ENCODE measurements around the gene ADAMTSL1.
A peak's percentile ranks its signal among the peaks of the same experiment; 100 is the strongest.

Gene ADAMTSL1

DNA sequence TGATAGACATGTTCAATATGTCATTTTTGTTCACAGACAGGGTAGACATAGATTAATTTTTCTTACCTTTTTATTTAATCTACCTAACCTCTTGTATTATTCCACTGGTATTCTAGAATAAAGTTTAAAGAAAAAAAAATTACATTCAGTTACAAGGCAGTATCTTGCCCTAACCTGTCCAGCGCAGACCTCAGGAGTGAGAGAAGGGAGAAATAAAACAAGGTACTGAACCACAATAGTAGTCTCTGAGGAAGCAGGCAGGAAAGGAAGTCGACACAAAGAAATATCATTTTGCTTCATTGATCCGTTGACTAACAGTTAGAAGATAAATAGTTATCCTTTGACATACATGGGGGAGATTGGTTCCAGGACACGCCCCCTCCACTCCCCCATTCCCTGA is 12.5 kb upstream of the ADAMTSL1 start:
- DNase-seq (ENCODE audit: low read depth): no peak
- no peak overlapping the region for H3K4me3 ChIP-seq (ENCODE audit: control insufficient read depth, low read depth, low read length)
- TF ChIP-seq, protein P1, sequence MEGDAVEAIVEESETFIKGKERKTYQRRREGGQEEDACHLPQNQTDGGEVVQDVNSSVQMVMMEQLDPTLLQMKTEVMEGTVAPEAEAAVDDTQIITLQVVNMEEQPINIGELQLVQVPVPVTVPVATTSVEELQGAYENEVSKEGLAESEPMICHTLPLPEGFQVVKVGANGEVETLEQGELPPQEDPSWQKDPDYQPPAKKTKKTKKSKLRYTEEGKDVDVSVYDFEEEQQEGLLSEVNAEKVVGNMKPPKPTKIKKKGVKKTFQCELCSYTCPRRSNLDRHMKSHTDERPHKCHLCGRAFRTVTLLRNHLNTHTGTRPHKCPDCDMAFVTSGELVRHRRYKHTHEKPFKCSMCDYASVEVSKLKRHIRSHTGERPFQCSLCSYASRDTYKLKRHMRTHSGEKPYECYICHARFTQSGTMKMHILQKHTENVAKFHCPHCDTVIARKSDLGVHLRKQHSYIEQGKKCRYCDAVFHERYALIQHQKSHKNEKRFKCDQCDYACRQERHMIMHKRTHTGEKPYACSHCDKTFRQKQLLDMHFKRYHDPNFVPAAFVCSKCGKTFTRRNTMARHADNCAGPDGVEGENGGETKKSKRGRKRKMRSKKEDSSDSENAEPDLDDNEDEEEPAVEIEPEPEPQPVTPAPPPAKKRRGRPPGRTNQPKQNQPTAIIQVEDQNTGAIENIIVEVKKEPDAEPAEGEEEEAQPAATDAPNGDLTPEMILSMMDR (IDR thresholded peaks at IDR 0.05; ENCODE audit: control insufficient read depth, insufficient read depth, low read depth, low read length, missing control alignments): no peak

DNA sequence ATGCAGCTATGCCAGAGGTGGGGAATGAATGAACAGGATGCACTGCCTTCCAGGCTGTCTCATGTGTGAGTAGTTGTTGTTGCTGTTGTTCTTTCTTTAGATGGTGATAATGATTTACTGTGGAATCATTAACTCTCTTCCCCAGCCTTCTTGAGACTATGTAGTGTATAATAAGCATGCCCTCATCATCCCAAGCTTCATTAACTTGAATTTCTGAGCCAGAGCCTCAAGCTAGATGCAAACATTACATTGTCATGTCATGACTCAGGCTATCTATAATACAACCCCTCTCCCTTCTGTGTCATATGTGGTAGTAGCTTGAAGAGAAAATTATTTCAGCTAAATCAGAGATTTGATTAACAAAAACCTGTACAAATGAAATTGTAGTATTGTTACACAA is 10.0 kb upstream of the ADAMTSL1 start:
- TF ChIP-seq, protein P1 (IDR thresholded peaks at IDR 0.05; ENCODE audit: control insufficient read depth, insufficient read depth, low read depth, low read length, missing control alignments): no peak
- no peak for DNase-seq (ENCODE audit: low read depth)
- H3K4me3 ChIP-seq (ENCODE audit: control insufficient read depth, low read depth, low read length): no peak overlapping the region

DNA sequence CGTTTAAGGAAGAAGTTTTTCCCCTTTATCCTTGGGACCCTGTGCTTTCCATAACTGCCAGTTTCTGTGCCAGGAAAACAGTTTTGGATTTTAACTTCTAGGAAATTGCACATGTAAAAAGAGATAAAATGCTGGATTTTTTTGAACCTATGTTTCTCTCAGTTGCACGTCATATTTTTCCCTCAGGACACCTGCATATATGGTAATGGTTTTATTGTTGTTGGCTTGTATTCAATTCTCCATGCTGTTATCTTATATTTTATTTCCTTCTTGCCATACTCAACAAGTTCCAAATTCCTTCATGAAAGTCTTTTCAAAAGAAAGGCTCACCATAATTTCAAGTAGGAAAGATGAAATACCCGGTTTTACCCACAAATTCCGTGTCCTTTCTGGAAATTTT is 7.9 kb upstream of the ADAMTSL1 start:
- DNase-seq (ENCODE audit: low read depth): no peak
- TF ChIP-seq, protein P1 (IDR thresholded peaks at IDR 0.05; ENCODE audit: control insufficient read depth, insufficient read depth, low read depth, low read length, missing control alignments): no peak
- H3K4me3 ChIP-seq (ENCODE audit: control insufficient read depth, low read depth, low read length): no peak overlapping the region

DNA sequence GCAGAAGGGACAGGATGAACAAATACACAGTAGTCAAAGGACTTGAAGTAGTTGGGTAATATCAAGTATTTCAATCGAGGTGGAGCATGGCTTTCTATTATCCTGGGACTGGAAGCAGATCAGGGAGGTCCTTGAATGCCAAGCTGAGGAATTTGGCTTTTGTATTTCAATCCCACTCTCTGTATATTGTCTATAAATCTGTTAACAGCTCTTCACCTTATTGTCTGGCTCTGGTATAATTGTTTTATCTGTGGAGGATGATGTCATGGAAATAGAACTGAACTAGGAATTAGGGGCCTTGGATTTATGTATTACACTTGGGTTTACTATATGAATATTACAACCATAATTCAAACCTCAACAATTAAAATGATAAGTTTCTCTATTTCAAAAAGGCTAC is 6.3 kb upstream of the ADAMTSL1 start:
- TF ChIP-seq, protein P1 (IDR thresholded peaks at IDR 0.05; ENCODE audit: control insufficient read depth, insufficient read depth, low read depth, low read length, missing control alignments): no peak
- DNase-seq (ENCODE audit: low read depth): no peak
- no peak overlapping the region for H3K4me3 ChIP-seq (ENCODE audit: control insufficient read depth, low read depth, low read length)

DNA sequence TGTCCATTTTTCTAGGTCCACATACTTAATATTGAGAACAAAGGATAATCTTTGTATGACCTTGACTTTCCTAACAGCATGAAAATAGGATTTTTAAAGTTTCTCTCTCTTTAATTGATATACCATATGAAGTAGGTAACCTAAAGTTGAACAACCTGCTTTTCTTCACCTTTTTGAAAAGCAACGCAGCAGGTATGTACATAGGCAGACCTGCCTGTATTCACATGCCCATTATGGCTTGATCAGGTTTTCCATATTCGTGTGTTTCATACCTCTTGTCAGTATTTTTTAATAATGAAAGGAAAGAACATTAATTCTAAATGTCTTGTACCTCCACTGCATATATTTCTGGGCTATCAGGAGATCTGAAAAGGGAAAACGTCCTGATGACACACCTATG is 1.5 kb upstream of the ADAMTSL1 start:
- TF ChIP-seq, protein P1 (IDR thresholded peaks at IDR 0.05; ENCODE audit: control insufficient read depth, insufficient read depth, low read depth, low read length, missing control alignments): no peak
- DNase-seq (ENCODE audit: low read depth): no peak
- no peak overlapping the region for H3K4me3 ChIP-seq (ENCODE audit: control insufficient read depth, low read depth, low read length)

DNA sequence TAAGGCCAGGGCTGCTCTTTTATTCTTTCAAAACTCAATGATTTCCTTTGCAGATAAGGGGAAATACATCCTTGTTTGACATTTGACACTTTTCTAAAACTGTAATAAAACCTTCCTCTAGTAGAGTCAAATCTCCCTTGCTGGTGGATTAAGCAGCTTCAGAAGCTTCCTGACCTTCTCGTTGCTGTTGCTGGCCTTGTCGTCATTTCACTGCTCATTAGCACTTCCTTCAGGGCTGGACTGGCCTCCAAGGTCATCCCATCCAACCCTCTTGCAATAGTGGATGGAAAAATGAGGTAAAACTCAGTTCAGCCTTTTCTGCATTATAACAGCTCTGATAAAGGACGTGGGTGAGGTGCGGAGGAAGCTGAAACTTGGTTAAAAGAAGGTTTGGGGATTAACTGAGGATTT is 1.1 kb upstream of the ADAMTSL1 start:
- no peak for DNase-seq (ENCODE audit: low read depth)
- TF ChIP-seq, protein P1 (IDR thresholded peaks at IDR 0.05; ENCODE audit: control insufficient read depth, insufficient read depth, low read depth, low read length, missing control alignments): no peak
- no peak overlapping the region for H3K4me3 ChIP-seq (ENCODE audit: control insufficient read depth, low read depth, low read length)

DNA sequence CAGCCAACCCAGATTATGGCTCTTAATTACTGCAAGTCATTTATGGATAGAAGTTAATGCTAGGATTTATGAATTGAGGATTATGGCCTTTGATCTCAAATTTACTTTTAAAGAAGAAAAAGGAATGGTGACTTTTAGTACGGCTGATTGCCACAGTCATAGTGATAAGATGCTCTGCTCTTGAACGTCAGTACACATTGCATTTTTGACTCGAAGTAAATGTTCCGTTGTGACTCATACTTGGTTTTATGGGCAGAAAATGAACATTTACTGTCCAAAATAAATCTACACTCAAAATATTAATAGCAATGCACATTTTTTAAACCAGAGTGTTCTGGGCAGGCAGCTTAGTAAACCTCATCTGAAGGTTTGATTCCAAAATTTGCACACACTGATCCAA is 830 bp downstream of the ADAMTSL1 start:
- peak; percentile 52 for DNase-seq (ENCODE audit: low read depth)
- TF ChIP-seq, protein P1 (IDR thresholded peaks at IDR 0.05; ENCODE audit: control insufficient read depth, insufficient read depth, low read depth, low read length, missing control alignments): no peak
- peak overlapping the region; percentile 59 for H3K4me3 ChIP-seq (ENCODE audit: control insufficient read depth, low read depth, low read length)
